Epithelial cell of prostate (primary cell): Measurements from ENCODE around the gene LCN10.
"Not testable (repeated sequence)": the region's sequence is repeated elsewhere in the genome, so short reads cannot be mapped to it uniquely, and the experiment has no call there.

ENCODE experiments used
- DNase-seq: peaks from one replicate; pipeline ENCODE4 v3.0.0-alpha.2; 2011; ENCODE audit warnings: low read depth, low spot score
- H3K27ac ChIP-seq: fragments of 450-650 bp; 2 replicates; pipeline ENCODE4 v1.5.1; 2017; ENCODE audit warnings: mild to moderate bottlenecking

The LCN10 gene

GRCh38 chr9:136773386-136774044, 30.8 kb upstream of the LCN10 start:
- no peak overlapping the region for H3K27ac ChIP-seq
- DNase-seq: no peak

- no peak overlapping the region for H3K27ac ChIP-seq
- no peak for DNase-seq
Observed at GRCh38 chr9:136771907-136772415, 29.2 kb upstream of the LCN10 start.

GRCh38 chr9:136769710-136770191, 27.0 kb upstream of the LCN10 start:
- DNase-seq: no peak

GRCh38 chr9:136766410-136767120, 23.8 kb upstream of the LCN10 start:
- DNase-seq, H3K27ac ChIP-seq: not testable (repeated sequence)

More at GRCh38 chr9:136769710-136770191, 27.0 kb upstream of the LCN10 start:
- no peak overlapping the region for H3K27ac ChIP-seq

- H3K27ac ChIP-seq, DNase-seq: not testable (repeated sequence)
Observed at GRCh38 chr9:136765745-136766409, 23.1 kb upstream of the LCN10 start.

DNA sequence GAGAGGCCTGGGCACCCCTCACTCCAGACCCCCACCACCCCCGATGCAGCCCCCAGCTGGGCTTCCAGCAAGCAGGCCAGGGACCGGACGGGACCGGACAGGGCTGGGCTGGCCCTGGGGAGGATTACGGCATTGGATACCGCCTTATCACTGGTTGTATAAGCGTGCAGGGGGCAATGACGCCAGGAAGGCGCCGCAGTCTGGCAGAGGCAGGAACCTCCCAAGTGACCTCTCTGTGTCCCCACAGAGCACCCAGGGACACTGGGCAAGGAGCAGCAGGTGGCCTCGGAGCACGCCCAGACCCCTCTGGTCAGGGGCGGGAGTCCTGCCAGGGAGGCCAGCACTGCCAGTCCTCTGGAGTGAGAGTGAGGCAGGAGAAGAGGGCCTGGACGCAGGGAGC, 22.3 kb upstream of the LCN10 start:
- H3K27ac ChIP-seq: no peak overlapping the region
- no peak for DNase-seq

GRCh38 chr9:136764301-136764891, 21.7 kb upstream of the LCN10 start, which contains the start of gene LCN15:
TSS of gene LCN15 (minus strand) at chr9:136764518. CDS start at chr9:136764488, 30 bp downstream.
- H3K27ac ChIP-seq: no peak within 1 kb of the TSS
- DNase-seq: no peak

DNA sequence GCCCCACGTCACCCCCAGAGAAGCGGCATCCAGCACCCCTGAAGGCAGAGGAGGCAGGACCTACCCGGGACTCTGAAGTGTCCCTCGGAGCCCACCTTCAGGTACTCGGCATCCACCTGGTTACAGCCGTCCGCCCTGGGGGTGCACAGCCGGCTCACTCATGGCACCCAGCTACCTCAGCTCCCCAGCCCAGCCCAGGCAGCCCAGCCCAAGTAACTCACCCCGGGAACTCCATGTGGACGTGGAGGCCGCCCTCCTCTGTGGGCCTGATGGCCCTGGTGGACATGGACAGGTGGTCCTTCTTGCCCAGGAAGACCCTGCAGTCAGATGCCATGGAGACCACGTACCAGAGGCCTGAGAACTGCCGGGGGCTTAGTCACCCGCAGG, 20.9 kb upstream of the LCN10 start:
- DNase-seq: no peak
- no peak overlapping the region for H3K27ac ChIP-seq

DNA sequence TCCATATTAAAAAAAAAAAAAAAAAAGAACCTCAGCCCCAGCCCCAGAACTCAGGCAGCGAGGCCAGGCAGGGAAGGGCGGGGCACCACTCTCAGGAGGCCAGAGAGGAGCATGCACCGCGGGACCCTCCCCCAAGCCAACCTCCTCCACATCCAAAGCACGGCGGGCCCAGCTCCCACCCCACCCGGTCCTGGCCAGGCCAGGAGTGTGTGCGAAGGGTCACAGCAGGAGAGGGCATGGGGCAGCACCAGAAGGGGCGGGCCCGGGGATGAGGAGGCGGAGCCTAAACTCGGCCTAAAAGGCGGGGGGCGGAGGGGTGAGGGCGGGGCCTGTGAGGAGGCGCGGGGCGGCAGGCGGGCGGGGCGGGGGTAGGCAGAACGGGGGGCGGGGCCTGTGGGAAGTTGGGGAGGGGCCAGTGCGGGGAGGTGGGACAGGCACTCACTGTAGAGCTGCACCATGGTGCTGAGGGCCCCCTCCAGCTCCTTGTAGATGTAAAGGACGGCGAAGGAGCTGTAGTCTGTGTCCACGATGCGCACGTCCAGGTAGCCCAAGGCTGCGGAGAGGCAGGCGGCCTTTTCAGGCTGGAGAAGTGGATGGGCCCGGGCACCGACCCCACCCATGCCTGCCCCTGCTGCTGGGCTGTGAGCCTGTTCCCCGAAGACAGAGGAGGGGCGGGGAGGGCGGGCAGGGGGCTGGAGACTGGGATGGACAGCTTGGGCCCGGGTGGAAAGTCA, 20.3 kb upstream of the LCN10 start:
- DNase-seq: no peak
- H3K27ac ChIP-seq: no peak overlapping the region

GRCh38 chr9:136762221-136762691, 19.5 kb upstream of the LCN10 start:
- no peak for DNase-seq
- no peak overlapping the region for H3K27ac ChIP-seq

DNA sequence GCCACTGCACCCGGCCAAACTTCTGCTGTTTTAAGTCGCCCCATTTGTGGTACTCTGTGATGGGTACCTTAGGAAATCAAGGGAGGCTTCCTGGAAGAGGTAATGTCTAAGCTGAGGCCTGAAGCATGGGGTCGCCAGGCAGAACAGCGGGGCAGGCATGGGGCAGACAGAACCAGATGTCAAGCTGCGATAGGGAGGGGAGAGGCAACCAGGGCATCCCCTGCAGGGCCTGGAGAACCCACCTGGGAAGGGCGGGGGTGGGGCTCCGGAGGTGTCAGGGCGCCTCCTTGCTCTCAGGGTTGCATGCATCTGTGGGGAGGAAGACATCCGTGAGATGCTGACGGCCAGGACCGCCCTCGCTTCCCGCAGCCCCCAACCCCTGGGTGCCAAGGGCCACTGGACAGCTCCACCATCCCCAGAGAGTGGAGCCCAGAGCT, 18.8 kb upstream of the LCN10 start:
- DNase-seq: no peak
- no peak overlapping the region for H3K27ac ChIP-seq

DNA sequence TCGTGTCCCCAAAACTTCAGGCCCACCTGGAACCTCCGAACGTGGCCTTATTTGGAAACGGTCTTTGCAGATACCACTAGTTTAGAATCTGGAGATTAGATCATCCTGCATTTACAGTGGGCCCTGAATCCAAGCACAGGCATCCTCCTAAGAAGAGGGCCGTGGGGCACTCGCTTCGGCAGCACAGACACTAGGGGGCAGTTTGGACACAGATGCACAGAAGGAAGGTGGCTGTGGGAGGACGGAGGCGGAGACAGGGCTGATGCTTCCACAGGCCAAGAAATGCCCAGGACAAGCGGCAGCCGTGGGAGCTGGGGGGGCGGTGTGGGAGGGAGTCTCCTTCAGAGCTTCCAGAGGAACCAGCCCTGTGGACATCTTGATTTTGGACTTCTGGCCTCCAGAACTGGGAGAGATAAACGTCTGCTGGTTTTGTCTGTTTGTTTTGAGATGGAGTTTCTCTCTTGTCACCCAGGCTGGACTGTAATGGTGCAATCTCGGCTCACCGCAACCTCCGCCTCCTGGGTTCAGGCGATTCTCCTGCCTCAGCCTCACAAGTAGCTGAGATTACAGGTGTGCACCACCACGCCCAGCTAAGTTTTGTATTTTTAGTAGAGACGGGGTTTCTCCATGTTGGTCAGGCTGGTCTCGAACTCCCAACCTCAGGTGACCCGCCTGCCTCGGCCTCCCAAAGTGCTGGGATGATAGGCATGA, 18.2 kb upstream of the LCN10 start:
- H3K27ac ChIP-seq, DNase-seq: not testable (repeated sequence)

- no peak overlapping the region for H3K27ac ChIP-seq
- no peak for DNase-seq
Observed at GRCh38 chr9:136760424-136760823, 17.7 kb upstream of the LCN10 start.

GRCh38 chr9:136759436-136760325, 16.9 kb upstream of the LCN10 start:
- H3K27ac ChIP-seq: no peak overlapping the region
- no peak for DNase-seq

- H3K27ac ChIP-seq: no peak overlapping the region
- no peak for DNase-seq
Observed at GRCh38 chr9:136759001-136759400, 16.3 kb upstream of the LCN10 start.

DNA sequence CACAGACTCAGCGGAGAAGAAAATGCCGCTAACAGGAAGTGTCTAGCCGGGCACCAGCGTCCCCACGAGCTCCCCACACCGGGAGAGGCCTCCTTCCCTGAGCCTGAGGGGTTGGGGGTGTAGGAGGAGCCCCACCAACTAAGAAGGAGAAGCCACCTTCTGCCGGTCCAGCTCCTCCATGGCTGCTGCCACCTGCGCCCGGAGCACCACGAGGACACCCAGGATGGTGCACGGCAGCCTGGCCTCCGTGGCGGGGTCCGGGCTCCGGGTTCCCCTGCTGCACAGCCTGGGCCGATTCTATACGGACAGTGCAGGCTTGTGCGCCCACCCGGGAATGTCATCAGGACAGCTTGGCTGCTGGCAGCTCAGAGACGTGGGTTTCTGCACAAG, 15.0 kb upstream of the LCN10 start:
- DNase-seq: no peak

DNA sequence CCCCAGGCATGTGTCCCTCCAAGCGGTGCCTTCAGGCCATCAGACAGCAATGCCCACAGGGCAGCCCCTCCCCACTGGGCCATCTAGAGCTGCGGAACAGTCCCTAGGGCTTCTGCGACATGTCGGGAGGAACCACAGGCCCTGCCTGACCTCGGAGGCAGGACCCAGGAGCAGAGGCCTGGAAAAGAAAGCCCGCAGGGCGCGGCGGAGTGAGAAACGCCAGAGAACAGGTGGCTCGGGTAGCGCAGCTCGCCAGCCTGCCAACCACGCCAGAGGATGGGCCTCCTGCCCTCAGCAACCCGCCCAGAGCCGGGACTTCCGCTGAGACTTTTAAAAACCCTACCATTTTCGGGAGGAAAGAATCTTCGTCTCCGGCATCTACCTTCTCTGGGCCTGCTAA, 14.6 kb upstream of the LCN10 start:
- no peak overlapping the region for H3K27ac ChIP-seq
- DNase-seq: no peak

More for the DNA sequence above, 15.0 kb upstream of the LCN10 start:
- H3K27ac ChIP-seq: no peak overlapping the region

DNA sequence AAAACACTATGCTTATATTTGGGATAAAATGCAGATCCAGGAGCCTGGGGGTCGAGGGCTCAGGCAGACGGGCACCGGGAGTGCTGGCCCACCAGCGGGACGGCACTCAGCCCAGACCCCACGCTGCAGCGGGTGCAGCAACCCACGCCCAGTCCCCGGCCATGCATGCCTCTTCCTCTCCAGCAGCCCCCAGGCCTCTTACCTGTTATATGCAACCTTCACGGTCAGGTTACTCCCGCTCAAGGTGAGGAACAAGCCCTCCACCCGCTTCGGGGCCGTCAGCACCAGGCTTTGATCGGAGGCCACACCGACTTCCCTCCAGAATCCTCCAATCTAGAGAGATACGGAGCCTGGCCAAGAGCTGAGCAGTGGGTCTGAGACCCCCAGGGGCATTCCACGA, 14.1 kb upstream of the LCN10 start:
- no peak for DNase-seq
- no peak overlapping the region for H3K27ac ChIP-seq
